NK-92 (cell line): ENCODE results near the gene MYO18B.

Experiments
- DNase-seq: peaks from one replicate; lab custom pipeline; 2025; ENCODE audit not compliant: unreplicated experiment; lab: John Stamatoyannopoulos, UW

The MYO18B gene

DNA sequence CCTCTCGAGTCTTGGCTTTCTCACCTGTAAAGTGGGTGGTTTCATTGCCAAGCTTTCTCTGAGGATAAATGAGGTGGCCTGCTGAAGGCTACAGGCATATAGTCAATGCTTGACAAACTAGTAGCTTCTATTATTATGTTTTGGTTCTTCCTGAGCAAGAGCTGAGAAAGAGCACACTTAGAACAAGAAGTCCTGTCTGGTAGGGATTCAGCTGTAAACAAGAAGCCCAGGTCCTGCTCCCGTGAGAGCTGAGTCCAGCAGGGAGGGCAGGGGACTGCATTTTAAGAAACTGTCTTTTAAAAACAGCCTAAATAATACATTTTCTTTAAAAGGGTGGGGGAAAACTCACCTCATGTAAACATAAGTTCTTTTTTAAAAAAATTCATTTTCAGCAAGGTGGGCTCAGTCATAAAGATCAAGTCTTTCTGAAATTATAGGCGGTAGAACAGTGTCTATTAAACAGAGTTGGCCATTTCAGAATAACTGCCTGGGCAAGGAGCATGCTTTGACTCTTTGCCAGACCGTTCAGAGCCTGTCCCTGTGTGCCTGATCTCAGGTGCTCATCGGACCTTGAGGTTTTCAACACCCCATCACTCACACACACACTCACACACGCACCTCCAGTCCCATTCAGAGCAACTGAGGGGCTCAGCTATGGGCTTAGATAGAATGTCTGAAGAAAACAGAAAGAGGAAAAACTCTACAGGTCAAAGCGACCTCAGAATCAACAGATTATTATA is 29.2 kb upstream of the MYO18B start:
- DNase-seq = no peak

GRCh38 chr22:25714070-25714469 is 27.9 kb upstream of the MYO18B start:
- no peak for DNase-seq

GRCh38 chr22:25714739-25715138 is 27.2 kb upstream of the MYO18B start:
- DNase-seq = no peak

- no peak for DNase-seq
Observed at GRCh38 chr22:25716637-25717036, 25.4 kb upstream of the MYO18B start.

- DNase-seq = no peak
Observed at GRCh38 chr22:25718135-25718840, 23.7 kb upstream of the MYO18B start.

- no peak for DNase-seq
Observed at GRCh38 chr22:25722223-25722622, 19.8 kb upstream of the MYO18B start.

DNA sequence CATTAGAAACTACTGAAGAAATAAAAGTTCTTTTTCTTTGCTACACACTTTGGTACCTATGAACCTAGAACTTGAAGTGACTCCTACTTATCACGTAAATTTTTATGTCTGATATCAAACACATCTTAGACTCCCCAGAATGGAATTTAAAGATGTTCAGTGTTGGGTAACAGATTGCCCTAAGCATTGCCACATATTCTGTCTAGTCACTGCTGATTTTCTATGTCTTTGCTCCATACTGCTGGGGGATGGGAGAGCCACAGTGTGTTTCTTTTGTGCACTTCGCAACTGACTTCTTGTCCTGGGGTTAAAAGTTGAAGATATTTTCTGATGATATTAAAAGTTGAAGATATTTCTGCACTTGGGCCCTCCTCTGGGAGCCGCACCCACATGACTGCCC is 19.4 kb upstream of the MYO18B start:
- DNase-seq = no peak

- no peak for DNase-seq
Observed at GRCh38 chr22:25726241-25726640, 15.7 kb upstream of the MYO18B start.

DNA sequence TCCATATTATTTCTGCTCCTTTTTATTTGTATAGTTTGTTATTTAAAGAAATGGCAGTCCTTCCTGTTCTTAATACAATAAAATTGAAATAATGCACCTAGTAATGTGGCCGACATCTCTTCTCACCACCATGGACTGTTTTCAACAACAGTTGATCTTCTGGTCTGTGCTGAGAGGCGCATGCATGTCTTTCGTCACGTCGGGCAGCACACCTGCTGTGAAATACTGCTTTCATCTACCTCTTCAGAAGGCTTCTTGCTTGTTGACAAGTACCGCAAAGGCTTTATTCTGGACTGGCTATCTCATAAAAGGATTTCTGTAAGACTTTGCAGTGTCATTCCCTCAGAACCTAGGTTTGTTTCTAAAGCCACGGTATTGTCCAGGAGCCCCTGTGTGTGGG is 13.9 kb upstream of the MYO18B start:
- DNase-seq = no peak

DNA sequence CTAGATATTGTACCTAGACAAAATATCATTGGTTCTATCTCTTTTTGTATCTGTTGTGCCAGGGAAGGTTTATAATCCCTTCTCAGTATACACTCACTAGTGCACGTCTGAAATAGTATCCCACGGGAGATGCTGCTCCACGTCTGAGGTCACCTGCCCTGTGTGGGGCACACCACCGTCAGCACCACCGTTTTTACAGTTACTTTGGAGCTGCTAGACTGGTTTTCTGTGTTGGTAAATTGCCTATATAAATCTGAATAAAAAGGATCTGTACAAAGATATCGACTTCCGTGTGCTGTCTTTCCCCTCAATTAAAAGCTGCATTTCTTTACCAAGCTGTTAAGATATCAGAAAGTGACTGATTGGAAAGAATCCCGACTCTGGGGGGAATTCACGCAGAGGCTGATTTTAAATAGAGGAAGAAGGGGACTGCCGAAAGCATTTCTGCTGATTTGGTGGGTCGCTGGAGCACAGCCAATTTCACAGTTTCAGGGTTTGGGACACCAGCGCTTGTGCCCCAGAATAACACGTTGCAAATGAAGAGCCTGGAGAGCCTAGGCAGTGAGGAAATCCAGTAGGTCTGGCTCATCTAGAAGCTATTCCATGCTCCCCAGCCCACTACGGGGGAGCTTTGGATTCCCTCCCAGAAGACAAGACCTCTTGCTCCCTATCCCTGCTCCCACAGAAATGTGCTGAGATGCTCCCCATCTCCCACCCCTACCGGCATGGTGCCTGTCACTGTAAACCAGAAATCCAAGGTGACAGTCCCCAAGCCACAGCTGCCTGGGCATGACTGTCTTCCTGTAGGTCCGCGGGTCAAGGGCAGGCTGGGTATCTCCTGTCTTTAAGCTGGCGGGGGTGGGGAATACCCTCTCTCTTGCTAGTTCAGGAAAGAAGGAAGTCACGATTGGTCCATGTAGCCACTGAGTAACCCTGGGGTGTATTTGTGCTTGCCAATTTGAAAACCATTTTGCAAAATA is 12.7 kb upstream of the MYO18B start:
- no peak for DNase-seq

- no peak for DNase-seq
Observed at GRCh38 chr22:25735650-25736049, 6.3 kb upstream of the MYO18B start.

- DNase-seq = no peak
Observed at GRCh38 chr22:25736378-25737011, 5.5 kb upstream of the MYO18B start.

- DNase-seq = no peak
Observed at GRCh38 chr22:25739659-25740344, 2.2 kb upstream of the MYO18B start.

- no peak for DNase-seq
Observed at GRCh38 chr22:25742918-25743708, 1.1 kb downstream of the MYO18B start.

DNA sequence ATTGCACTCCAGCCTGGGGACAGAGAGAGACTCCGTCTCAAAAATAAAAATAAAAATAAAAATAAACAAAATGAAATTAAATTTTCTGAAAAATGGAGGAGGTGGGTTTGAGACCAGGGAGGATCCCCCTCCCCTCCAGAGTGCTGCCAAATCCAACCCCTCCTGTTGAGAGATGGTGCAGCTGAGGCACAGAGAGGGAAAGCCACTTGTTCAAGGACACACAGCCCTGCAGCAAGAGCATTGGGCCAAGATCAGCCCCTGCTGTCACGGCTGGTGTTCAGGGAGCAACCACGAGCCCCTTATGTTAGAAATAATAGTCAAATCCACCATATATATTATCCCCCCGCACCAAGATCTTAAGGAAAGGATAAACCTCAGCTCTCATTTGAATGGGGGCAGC is 2.7 kb downstream of the MYO18B start:
- DNase-seq = no peak

DNA sequence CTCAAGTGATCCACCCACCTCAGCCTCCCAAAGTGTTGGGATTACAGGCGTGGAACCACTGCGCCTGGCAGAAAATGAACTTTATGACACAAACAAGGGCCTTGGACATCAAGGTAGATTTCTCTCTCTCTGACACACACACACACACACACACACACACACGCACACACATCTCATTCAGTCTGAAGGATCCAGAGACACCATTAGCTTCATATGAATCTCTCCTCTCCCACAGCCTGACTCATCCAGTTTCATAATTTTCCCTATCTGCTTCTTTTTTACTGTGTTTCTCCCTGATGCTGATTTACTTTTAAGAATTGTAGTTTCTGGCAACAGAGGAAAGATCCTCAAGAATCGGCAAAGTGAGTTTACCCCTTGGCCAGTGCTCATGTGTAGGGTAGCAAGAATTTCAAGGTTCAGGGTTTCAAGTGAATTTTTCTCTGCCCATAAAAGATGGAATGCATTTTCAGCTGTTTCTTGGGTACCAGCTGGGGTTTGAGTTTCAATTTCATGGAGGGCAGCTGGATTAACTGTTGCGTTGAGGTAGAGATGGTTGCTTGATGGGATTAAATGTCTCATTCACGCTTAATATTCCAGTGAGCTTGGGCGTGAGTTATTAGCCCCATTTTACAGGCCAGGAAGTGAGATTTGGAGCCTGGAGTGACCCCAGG is 3.5 kb downstream of the MYO18B start:
- no peak for DNase-seq

- no peak for DNase-seq
Observed at GRCh38 chr22:25746012-25746373, 4.0 kb downstream of the MYO18B start.

- no peak for DNase-seq
Observed at GRCh38 chr22:25747245-25747944, 5.4 kb downstream of the MYO18B start.

DNA sequence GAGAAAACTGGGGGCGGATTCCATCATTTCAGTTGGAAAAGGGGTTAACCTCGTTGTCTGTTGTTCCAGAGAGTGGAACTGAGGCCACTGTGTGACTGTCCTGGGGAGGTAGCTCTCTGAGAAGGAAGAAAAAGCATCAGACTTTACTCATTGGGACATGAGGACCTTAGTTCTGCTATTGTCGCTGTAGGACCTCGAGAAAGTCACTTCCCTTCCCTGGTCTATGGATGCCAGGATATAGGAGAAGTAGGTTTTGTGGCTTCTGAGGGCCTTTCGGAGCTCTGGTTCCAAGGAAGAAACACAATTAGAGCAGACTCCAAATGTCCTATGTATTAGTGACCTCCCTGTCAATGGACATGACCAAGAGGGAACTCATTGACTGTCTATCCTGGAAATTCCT is 6.2 kb downstream of the MYO18B start:
- no peak for DNase-seq
